NCI-H82 treated with DMSO at 0.1 percent for 48 hours (cell line): ENCODE data around the gene FAAP100.

Experiments
- DNase-seq: peaks from one replicate; lab custom pipeline; 2025; ENCODE audit not compliant: unreplicated experiment; lab: John Stamatoyannopoulos, UW

Gene FAAP100

DNA sequence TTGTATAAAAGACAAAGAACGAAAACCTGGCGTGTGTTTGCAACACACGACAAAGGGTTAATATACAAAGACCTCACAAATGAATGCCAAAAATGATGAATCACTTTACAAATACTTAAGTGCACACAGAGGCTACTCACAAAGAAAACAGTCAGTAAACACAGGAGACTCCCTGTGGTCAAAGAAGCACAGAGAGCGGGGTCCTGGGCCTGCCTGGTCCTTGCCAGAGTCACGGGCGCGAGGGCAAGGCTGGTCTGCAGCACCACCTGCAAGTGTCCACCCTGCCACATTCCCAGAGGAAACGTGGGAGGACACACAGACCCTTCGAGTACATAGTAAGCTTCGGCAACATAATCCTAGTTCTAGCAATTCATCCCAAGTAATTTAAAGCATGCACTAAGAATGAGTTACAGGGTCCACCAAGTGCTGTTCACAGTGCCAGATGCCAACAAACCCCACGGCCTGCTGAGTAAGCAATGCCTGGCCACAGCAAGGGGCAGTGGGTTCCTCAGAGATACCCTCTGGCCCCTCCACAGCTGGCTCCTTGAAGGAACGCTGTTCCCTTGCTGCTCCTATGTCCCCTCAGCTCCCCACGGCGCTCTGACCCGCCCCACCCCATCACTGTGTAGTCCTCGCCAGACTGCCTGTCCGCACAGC lies 24.6 kb upstream of the FAAP100 start:
- DNase-seq = no peak

GRCh38 chr17:81575836-81576235 lies 23.7 kb upstream of the FAAP100 start:
- no peak for DNase-seq

GRCh38 chr17:81574643-81574956 lies 22.4 kb upstream of the FAAP100 start:
- DNase-seq = no peak

DNA sequence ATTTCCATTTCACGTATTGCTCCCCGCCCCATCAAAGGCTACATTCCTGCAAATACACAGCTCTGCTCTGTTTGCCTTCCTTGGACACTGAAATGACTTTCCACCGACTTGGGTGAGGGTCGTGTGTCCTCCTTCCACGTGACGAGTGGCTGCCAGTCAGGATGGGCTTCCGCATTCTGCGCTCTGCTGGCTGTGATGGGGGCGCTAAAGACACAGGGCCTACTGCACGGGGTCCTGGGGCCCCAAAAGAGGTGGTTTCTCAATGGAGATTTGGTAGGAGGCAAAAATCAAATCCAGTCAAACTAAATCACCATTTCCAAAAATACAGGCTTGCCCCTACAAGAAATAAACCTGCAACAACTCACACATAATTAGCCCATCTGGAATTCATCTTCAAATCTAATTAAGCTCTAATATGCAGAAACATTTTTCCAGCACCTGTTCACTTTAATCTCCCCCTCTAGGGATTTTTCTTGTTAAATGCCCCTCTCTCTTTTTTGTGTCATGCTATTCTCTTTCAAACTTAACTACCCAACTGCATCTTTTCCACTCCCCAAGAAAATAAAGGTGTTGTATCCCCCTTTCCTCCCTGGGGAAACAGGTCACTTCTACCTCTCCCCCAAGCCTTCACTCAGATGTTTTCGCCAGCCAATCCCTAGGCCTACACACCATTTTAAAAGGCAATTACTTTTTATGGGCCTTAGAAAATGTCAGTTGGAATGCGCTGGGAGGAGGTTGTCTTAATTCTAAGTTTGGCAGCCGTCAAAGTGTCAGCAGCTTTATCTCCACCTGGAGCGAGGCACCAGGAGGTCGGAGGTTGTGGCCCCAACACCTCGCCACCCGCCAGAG lies 21.9 kb upstream of the FAAP100 start:
- DNase-seq = peak; percentile 18

DNA sequence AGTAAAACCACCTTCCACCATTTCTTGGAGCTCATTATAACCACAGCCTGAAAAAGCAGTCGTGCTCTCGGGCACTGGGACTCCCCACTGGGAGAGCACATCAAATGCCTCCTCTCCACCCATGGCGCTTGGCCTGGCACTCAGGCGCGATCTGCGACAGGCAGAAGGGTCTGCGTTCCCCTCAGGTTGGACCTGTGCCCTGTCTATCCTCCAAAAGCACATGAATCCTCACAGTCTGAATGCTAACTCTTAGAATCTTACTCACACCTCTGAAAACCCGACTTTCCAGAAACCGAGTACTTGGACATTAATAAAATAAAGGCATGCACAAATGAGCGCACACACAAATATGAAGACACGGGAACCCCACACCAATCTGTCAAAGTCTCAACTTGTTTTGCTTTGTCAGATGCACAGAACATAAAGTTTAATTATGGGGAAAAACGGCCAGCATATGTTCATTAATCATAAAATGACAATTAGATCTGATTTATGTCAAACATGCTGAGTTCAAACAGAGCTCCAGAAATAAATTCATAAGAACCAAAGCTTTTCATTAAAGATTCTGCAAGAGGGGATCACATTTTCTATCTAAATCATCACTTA lies 20.5 kb upstream of the FAAP100 start:
- no peak for DNase-seq

GRCh38 chr17:81570964-81571363 lies 18.8 kb upstream of the FAAP100 start:
- no peak for DNase-seq

DNA sequence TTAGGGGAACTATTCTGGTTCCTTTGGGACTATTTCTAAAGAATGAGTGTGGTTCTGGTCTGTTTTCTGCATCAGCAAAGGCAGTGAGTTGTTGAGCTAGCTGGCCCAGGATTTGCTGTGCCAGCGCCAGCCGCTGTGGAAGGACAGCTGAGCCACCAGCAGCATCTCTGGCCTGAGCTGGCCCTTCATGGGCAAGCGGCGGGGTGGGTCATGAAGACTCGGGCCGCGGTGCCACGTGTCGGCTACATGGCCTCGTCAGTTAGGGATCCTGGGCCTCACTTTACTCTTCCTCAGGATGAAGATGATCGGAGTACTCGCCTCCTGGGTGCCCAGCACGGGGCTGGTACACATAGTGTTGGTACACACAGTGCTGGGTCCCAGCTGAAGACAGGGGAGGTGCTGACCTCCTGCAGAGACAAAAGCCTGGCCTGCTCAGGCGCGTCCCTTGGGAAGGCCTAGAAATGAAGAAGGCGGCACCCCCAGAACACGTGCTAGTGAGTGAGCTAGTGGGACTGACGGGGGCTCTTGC lies 17.9 kb upstream of the FAAP100 start:
- no peak for DNase-seq

DNA sequence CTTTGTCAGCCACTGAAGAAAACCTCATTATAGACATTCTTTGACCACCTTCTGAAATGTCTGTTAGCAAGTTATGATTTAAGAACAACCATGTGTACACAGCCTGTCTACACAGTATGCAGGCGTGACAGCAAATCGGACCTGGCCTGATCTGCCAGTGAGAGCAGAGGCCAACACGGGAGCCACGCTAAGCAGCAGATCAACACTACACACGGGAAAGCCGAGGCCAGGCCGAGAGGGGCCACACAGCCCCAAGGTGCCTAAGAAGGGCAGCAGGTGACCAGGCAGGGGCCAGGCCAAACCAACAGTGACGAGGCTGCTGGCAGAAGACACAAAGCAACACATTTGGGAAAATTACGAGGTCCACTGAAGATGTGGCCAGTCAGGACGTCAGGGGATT lies 16.3 kb upstream of the FAAP100 start:
- no peak for DNase-seq

DNA sequence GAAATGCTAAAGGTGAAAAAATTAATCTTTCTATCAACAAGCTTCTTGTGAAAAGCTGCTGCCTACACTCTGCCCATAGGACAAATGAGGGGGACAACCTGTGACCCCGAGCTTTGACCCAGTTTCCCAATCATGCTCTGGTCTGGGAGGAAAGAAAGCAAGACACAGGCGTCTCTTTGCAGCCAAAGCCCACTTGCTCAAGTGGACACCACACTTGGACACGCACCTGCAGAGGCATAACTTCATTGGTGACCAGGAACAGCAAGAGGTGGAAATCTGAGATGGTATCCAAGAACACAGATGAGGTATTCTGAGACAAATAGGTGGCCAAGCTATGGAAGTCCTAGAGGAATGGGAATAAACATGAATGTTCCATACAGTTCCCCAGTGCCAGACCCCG lies 15.0 kb upstream of the FAAP100 start:
- no peak for DNase-seq

- DNase-seq = no peak
Measured at GRCh38 chr17:81566461-81567126, 14.4 kb upstream of the FAAP100 start.

- no peak for DNase-seq
Measured at GRCh38 chr17:81565231-81565630, 13.1 kb upstream of the FAAP100 start.

DNA sequence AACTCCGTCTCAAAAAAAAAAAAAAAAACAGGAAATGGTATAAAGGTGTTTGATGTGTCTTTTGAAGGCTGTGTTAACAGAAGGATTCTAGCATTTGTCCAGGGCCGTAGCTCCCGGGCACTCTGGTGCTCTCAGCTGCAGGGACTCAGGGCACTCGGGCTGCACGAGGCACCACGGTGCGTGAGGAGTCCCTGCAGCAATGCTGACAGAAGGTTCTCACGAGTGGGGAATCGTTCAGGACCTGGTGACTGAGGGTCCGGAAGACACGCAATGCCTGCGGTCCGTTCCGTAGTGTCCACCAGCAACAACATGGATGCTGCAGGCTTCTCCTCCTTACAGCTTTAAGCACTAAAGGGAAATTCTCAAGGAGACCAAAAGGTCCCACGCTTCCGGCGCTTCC lies 12.6 kb upstream of the FAAP100 start:
- DNase-seq = no peak

- no peak for DNase-seq
Measured at GRCh38 chr17:81563861-81564586, 11.9 kb upstream of the FAAP100 start.

- no peak for DNase-seq
Measured at GRCh38 chr17:81561494-81561885, 9.3 kb upstream of the FAAP100 start.

GRCh38 chr17:81558941-81559806 lies 7.0 kb upstream of the FAAP100 start:
- DNase-seq = no peak

DNA sequence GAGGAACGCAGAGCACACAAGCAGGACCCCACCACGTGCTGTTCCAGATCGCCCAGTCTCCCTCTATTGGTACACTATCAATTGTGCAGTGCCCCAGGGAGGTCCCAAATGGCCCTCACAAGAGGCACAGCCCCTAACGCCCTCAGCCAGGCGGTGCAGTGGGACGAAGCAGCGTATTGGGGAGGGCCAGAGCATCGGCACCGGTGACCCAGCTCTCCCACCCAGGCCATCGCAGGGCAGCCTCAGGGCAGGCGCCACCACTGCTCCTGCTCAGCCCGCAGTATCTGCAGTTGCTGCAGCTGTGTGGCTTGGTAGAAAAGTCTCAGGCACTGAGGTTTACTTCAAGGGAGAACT lies 5.9 kb upstream of the FAAP100 start:
- no peak for DNase-seq

DNA sequence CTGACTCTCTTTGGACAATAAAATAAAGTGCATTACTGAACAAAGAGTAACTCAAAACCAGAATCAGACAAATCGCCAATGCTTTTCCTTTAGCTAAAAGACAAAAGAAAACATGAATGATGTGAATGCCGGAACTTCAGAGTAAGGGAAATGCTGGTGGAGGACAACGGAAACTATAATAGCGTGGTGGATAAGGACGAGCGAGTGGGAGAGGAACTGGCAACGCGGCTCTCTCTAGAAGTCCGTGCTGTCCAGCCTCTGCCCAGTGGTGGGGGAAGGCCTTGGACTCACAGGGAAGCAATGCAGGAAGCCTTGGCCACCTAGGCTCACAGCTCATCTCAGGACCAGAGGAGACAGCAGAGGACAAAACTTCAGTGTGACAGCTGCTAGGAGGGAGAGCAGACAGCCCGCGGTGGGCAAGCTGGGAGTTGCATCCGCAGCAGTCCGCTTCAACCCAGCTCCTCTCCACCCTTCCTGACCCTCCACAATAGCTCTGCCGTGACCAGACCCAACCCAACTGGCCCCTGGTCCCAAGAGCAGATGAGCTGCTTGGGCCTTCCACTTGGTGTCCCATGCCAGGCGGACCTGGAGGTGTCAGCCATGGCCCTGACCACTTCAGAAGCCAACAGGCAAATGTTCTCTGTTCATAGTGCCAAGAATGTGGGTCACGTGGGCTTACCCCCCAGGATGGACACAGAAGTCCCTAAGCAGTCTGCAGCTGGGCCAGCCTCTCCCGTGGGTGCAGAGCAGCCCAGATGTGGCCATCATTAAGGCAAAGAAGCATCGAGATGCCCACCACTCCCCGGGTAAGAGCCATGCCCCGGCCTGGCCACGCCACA lies 5.3 kb upstream of the FAAP100 start:
- DNase-seq = no peak

DNA sequence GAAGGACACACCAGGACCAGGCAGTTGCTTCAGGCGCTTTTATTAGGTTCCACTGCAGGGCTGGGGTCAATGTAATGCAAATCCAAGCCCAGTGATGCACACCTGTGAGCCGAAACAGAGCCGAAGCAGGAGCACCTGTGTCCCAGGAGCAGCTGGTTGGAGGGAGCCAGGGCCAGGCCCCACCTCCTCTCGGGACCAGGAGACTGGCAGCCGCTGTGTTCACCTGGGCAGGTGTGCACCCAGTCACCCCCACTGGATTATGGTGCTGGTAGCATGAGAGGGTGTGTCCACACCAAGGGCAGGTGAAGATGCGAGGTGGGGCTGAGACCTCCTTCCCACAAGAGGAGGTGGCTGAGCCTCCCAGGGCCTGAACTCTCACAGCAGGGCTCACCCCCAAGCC lies 4.7 kb upstream of the FAAP100 start:
- DNase-seq = no peak

GRCh38 chr17:81556175-81556691 lies 4.1 kb upstream of the FAAP100 start:
- no peak for DNase-seq
